Limb (tissue), 2 donors: ENCODE data around the gene TBCB.
"Not testable (repeated sequence)": the region's sequence is repeated elsewhere in the genome, so short reads cannot be mapped to it uniquely, and the experiment has no call there.

Source experiments
- DNase-seq, 2 donors: peaks; one replicate each; pipeline ENCODE4 v3.0.0-alpha.2; 2016; ENCODE audit errors: extremely low spot score in 2 of 2

The TBCB gene

GRCh38 chr19:36115453-36116343 is at the start of gene TBCB:
TSS of gene TBCB (plus strand) at chr19:36115468. CDS start at chr19:36115561, 93 bp downstream.
- no peak for DNase-seq

GRCh38 chr19:36067681-36068080 is 47.6 kb upstream of the TBCB start:
- DNase-seq: no peak

- DNase-seq: not testable (repeated sequence)
These were observed 46.3 kb upstream of the TBCB start for GRCh38 chr19:36068810-36069499.

- DNase-seq: no peak
These were observed 43.2 kb upstream of the TBCB start for GRCh38 chr19:36072081-36072480.

- no peak for DNase-seq
These were observed 42.0 kb upstream of the TBCB start for GRCh38 chr19:36073121-36073876.

- DNase-seq: no peak
These were observed 35.8 kb upstream of the TBCB start for GRCh38 chr19:36079389-36079945.

GRCh38 chr19:36081385-36081784 is 33.9 kb upstream of the TBCB start:
- no peak for DNase-seq

GRCh38 chr19:36081894-36082293 is 33.4 kb upstream of the TBCB start:
- DNase-seq: no peak

- DNase-seq: no peak
These were observed 32.4 kb upstream of the TBCB start for GRCh38 chr19:36082916-36083315.

- DNase-seq: no peak
These were observed 30.8 kb upstream of the TBCB start for GRCh38 chr19:36084231-36085009.

- DNase-seq: no peak
These were observed 28.9 kb upstream of the TBCB start for GRCh38 chr19:36086326-36086725.

- DNase-seq: no peak
These were observed 25.4 kb upstream of the TBCB start for GRCh38 chr19:36089847-36090246.

GRCh38 chr19:36090910-36091695 is 24.2 kb upstream of the TBCB start:
- no peak for DNase-seq

GRCh38 chr19:36092566-36092965 is 22.7 kb upstream of the TBCB start:
- DNase-seq: no peak

- DNase-seq: no peak
These were observed 22.1 kb upstream of the TBCB start for GRCh38 chr19:36093146-36093662.

GRCh38 chr19:36093687-36094086 is 21.6 kb upstream of the TBCB start:
- DNase-seq: no peak

GRCh38 chr19:36097036-36097435 is 18.2 kb upstream of the TBCB start:
- no peak for DNase-seq

- DNase-seq: no peak
These were observed 16.0 kb upstream of the TBCB start for GRCh38 chr19:36099166-36099785.

- DNase-seq: no peak
These were observed 14.8 kb upstream of the TBCB start for GRCh38 chr19:36100476-36100875.
